Renal pelvis (tissue), 12 donors: ENCODE data around the gene FOXL1. TPM values are rescaled to one million over a fixed set of nuclear protein-coding genes. Genes with fewer than 3 reads are reported as not detected.

Source experiments
- DNase-seq: peaks from one replicate; pipeline ENCODE4 v3.0.0-alpha.2; 2013
- long read RNA-seq, 16 experiments: transcript quantifications; one replicate each; lab custom pipeline, GENCODE V29; 2026
- polyA plus RNA-seq, 3 donors: library from polyadenylated mRNA; unstranded; fragments of 120-200 nt; gene quantifications; one replicate each; pipeline ENCODE4 v1.2.1, GENCODE V29; 2013; ENCODE audit not compliant: insufficient read length in 3 of 3

FOXL1 gene
- polyA plus RNA-seq = 10 to 100 TPM; 13.5 to 19.1 (median 15.1) TPM
- long read RNA-seq, donor 1, transcript FOXL1-201 (1 exons, 3,655 nt) = major isoform, 9 of 9 reads
- long read RNA-seq, donor 1, partial matches to known transcripts = 0 of 9 reads
- long read RNA-seq, donor 1, other reads (novel, unspliced or antisense) = 0 of 9 reads
- long read RNA-seq, donor 2, transcript FOXL1-201 (1 exons, 3,655 nt) = major isoform, 16 of 16 reads
- long read RNA-seq, donor 2, partial matches to known transcripts = 0 of 16 reads
- long read RNA-seq, donor 2, other reads (novel, unspliced or antisense) = 0 of 16 reads
- long read RNA-seq, donor 3, transcript FOXL1-201 (1 exons, 3,655 nt) = major isoform, 16 of 16 reads
- long read RNA-seq, donor 3, partial matches to known transcripts = 0 of 16 reads
- long read RNA-seq, donor 3, other reads (novel, unspliced or antisense) = 0 of 16 reads
- long read RNA-seq, donor 4, transcript FOXL1-201 (1 exons, 3,655 nt) = major isoform, 13 of 13 reads
- long read RNA-seq, donor 4, partial matches to known transcripts = 0 of 13 reads
- long read RNA-seq, donor 4, other reads (novel, unspliced or antisense) = 0 of 13 reads
- long read RNA-seq, donor 5, transcript FOXL1-201 (1 exons, 3,655 nt) = major isoform, 6 of 6 reads
- long read RNA-seq, donor 5, partial matches to known transcripts = 0 of 6 reads
- long read RNA-seq, donor 5, other reads (novel, unspliced or antisense) = 0 of 6 reads
- long read RNA-seq, donor 6, transcript FOXL1-201 (1 exons, 3,655 nt) = major isoform, 8 of 8 reads
- long read RNA-seq, donor 6, partial matches to known transcripts = 0 of 8 reads
- long read RNA-seq, donor 6, other reads (novel, unspliced or antisense) = 0 of 8 reads
- long read RNA-seq, donor 7, transcript FOXL1-201 (1 exons, 3,655 nt) = major isoform, 19 of 19 reads
- long read RNA-seq, donor 7, partial matches to known transcripts = 0 of 19 reads
- long read RNA-seq, donor 7, other reads (novel, unspliced or antisense) = 0 of 19 reads
- long read RNA-seq, donor 8, transcript FOXL1-201 (1 exons, 3,655 nt) = major isoform, 8 of 8 reads
- long read RNA-seq, donor 8, partial matches to known transcripts = 0 of 8 reads
- long read RNA-seq, donor 8, other reads (novel, unspliced or antisense) = 0 of 8 reads
- long read RNA-seq, donor 9, transcript FOXL1-201 (1 exons, 3,655 nt) = major isoform, 18 of 18 reads
- long read RNA-seq, donor 9, partial matches to known transcripts = 0 of 18 reads
- long read RNA-seq, donor 9, other reads (novel, unspliced or antisense) = 0 of 18 reads
- long read RNA-seq, donor 10, transcript FOXL1-201 (1 exons, 3,655 nt) = major isoform, 9 of 10 reads
- long read RNA-seq, donor 10, partial matches to known transcripts = 0 of 10 reads
- long read RNA-seq, donor 10, other reads (novel, unspliced or antisense) = 0 of 10 reads
- long read RNA-seq, donor 11, transcript FOXL1-201 (1 exons, 3,655 nt) = major isoform, 11 of 11 reads
- long read RNA-seq, donor 11, partial matches to known transcripts = 0 of 11 reads
- long read RNA-seq, donor 11, other reads (novel, unspliced or antisense) = 0 of 11 reads
- long read RNA-seq, donor 12, transcript FOXL1-201 (1 exons, 3,655 nt) = major isoform, 19 of 19 reads
- long read RNA-seq, donor 12, partial matches to known transcripts = 0 of 19 reads
- long read RNA-seq, donor 12, other reads (novel, unspliced or antisense) = 0 of 19 reads
- long read RNA-seq, donor 13, transcript FOXL1-201 (1 exons, 3,655 nt) = major isoform, 11 of 11 reads
- long read RNA-seq, donor 13, partial matches to known transcripts = 0 of 11 reads
- long read RNA-seq, donor 13, other reads (novel, unspliced or antisense) = 0 of 11 reads
- long read RNA-seq, donor 14 = 0 reads
- long read RNA-seq, donor 15 = 0 reads
- long read RNA-seq, donor 16, transcript FOXL1-201 (1 exons, 3,655 nt) = major isoform, 29 of 30 reads
- long read RNA-seq, donor 16, partial matches to known transcripts = 0 of 30 reads
- long read RNA-seq, donor 16, other reads (novel, unspliced or antisense) = 0 of 30 reads

DNA sequence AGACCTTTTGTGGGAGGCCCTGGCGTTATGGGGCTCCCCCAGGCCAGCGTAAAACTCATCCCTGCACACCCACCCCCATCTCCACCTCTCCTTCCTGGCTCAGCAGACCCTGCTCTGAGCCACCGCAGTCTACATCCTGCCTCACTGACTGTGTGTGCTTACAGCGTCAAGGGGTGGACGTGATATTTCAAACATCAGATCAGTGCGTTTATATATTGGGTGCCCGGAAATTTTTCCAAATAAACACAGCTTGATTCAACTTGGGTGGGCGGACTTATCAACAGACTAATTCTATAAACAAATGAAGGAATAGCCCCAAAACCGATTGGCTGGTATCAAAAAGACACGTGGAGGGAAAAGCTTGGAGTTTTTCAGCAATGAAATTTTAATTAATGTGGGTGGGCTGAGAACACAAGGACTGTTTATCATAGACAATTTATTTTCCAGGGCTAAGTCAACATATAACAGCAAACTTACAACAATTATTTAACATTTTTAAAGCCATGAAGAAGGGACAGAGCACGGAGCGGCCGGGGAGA lies at the start of gene FOXL1:
Gene FOXL1, plus strand, starts transcription at position 489 of the 539 bp plus-strand sequence. CDS start 175 bp downstream, outside the sequence.
- peak; percentile 86 for DNase-seq

DNA sequence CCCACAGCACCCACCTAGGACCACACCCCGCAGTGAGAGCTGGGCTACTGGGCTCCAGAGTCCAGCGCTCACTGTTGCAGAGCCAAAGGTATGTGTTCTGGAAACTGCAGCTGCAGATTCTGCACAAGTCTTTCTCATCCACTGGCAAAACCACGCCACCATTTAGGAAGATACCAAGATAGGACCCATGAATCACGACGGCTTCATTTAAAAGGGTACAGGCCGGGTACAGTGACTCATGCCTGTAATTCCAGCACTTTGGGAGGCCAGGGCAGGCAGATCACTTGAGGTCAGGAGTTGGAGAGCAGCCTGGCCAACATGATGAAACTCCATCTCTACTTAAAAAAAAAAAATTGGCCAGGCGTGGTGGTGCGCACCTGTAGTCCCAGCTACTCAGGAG lies 49.2 kb upstream of the FOXL1 start:
- no peak for DNase-seq

DNA sequence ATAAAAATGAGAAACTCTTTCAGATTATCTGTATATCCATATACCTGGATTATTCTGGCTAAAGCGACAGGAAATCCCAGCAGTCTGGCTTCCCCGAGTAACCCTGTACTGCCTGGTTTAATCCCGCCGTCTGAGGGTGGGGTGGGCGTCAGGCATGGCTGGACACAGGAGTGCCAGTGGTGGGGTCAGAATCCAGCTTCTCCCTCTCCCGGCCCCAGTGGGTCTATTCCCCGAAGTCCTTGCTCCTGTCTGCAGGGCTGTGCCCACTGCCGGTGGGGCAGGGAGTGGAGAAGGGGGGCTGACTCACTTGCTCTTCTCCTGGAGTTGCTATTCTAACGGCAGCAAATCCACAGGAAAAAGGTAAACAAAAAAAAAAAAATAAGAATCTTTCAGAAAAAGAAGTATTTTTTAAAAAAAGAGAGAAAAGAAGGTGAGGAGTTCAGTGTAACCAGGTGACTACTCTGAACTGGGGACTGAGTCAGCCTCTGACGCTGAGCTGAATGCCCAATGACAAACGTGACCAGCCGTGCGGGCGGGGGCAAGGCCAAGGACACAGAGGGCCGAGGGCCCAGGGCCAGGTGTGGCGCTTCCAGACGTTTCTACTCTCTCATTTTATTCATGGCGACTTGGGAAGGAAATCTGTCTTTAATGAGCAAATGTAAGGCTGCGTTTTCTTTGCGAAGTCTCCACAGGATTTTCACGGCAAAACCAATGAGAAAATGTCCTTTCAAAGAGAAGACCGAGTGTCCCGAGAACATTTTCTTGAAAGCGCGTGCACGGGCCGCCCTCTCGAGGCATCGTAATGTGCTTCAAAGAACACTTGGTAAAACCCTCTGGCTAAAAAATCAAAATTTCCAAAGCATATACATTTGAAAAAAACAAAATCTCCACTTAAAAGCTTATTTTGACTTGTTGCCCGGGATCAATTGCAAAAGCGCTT lies 47.8 kb upstream of the FOXL1 start:
- DNase-seq = no peak

DNA sequence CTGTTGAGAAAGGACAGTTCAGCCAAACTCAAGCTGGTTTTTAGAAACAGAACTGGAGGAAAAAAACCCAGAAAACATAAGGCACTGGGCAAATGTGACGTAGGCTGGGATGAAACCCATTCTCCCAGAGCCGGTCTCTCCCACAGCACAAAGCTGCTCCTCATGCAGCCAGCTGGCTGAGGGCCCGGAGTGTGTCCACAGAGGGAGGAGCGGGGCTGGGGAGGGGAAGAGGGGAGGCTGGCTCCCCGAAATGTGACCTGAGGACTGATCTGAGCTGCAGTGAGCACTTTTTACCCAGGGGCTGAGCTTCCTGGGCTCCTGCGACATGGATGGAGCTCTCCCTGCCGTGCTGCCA lies 47.2 kb upstream of the FOXL1 start:
- no peak for DNase-seq

DNA sequence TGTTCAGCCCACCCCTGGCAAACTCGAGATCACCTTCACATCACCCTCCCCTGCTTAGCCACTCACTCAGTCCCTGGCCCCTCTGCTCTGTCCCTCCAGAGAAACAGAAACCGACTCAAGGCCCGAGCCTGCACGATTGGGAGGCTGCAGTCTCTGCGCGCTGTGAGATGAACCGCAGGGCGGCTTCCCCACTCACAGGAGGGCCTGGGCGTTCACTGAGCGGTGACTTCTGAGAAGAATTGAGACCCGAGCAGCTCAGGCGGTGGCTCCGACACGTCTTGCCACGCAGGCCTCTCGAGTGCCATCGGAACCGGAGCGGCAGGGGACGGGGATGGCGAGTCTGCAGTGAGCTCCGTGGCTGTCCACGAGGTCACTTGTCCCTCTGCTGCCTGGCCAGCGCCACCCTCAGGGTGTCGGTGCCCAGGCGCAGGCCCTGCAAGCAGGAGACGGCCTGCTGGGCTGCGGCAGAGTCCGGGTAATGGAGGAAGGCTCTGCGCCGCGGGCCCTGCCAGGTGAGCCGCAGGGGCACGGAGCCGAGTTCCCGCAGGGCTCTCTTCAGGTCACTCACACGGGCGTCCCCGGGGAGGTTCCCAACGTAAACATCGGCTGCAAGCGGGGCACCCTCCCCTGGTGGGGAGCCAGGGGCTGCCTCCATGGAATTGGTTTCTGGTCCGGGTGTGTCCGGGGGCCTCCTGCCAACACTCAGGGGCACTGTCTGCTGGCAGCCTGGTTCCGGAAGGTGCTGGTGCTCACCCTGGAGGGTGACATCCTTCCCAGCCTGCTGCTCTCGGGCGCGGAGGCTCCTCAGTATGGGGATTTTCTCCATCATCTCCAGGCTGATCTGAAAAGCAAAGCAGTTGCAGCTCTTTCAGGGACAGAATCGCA lies 46.5 kb upstream of the FOXL1 start:
- DNase-seq = no peak

DNA sequence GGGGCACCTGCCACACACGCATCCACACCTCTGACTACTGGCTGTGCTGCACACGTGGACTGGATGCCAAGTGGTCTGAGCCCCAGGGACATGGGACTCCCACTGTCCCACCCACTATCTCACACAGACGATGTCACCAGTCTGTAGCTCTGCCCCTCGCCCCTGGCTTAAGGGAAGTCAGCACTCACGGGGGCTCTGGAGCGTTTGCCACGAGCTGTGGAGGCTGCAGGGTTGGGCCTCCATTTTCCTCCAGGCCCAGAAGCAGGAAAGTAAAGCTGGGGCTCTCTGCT lies 45.9 kb upstream of the FOXL1 start:
- DNase-seq = no peak

DNA sequence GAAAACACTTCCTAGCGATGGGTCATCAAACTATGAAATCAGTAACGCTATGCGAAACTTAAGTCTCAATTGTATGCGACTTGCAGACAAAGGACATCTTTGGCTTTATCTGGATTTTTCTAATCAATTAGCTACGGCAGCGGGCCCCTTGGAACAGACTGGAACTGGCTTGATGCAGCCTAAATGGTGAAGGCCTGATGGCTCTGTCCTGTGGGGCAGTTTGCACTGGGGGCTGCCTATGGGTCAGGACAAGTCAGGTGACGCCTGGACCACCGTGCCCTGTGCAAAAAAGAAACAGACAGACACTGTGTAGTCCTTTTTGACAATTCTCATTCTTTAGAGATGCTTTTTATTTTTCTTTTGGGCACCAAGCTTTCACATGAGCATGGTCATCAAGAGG lies 45.3 kb upstream of the FOXL1 start:
- DNase-seq = no peak

DNA sequence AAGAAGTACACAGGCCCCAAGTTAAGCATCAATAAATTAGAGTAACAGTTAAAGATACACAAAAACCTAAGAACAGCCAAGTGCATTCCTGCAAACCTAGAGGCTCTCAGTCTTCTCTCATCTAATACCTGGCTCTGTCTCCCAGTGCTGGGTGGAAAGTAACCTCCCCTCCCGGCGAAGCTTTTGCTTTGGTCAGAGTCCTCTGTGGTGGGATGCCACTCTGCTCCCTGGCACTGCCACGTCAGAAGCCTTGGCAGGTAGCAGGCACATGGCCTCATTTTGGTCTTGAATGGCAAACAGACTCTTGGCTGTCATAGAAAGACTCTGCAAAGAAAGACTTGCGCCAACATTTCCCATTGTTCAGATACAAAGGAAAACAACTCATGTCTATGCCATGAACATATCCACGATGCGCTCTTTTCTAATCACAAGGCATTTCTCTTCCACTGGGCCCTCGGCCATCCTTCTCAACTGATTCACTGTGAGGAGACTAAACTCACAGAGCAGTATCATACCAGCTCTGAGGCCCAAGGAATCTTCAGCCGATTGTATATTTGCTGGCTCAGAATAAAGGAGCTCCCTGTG lies 44.5 kb upstream of the FOXL1 start:
- no peak for DNase-seq

DNA sequence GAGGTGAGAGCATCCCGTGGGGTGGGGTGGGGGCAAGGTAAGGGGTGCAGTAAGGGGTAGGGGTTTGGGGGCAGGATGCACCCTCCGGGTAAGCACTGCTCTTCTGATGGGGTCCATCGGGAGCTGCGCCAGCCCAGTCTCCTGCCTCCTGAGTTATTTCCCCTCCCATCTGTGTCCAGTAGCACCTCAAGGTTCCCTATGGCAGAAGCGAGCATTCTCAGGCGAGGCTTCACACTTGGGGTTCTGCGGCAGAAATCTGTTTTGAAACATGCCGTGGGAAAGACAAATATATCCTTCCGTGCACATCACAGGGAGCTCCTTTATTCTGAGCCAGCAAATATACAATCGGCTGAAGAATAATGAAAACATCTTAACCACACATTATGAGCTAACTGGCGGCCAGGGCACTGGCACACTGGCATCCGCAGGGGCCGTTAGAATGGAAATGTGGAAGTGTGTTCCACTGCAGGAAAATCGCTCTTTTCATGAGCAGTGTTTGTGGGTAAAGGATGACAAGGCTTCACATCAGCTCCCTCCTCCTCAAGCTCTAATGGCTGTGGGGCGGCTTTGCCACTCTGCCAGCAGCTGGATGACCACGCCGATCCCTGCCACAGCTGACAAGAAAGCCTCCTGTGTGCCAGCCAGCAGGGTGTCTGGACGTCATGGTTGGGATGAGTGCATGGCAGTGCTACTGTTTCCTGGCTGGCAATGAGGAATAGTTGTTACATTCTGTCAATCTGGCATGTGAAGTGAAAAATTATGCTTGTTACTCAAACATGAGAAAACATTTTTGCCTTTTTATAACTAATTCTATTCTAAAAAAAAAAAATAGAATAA lies 43.4 kb upstream of the FOXL1 start:
- no peak for DNase-seq

DNA sequence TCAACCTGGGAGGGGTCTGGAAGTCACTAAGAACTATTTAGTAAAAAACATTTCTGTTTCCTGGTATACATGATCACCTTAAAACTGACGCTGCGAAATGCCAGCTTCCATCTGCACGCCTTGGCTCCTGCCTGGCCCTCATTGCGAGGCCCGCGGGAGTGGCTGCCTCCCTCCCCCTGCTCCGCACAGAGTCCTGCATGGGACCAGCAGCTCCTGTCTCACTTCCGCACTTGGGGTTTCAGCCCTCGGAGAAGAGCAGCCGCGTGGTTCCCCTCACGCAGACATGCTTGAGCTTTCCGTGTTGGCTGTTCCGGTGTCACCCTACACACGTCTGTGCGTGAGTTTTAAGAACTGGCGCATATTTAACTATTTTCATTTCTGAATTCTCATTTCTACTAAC lies 41.7 kb upstream of the FOXL1 start:
- DNase-seq = no peak

DNA sequence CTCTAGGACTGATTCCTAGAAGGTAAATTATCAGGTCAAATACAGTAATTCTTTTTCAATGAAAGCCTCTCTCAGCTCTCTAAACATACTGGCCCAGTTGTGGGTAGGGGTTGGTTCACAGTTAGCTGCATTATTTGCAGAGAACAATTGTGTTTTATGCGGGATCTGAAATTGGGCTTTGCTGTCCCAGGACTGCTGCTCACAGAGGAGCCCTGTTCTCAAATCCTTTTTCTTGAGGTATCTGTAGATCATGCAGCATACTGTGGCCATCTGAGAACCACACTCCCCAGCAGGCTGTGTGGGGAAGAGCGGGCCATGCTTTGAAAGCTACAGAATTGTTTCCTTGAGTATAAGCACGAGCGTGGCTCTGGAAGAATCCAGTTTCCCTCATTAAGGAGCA lies 40.9 kb upstream of the FOXL1 start:
- no peak for DNase-seq

DNA sequence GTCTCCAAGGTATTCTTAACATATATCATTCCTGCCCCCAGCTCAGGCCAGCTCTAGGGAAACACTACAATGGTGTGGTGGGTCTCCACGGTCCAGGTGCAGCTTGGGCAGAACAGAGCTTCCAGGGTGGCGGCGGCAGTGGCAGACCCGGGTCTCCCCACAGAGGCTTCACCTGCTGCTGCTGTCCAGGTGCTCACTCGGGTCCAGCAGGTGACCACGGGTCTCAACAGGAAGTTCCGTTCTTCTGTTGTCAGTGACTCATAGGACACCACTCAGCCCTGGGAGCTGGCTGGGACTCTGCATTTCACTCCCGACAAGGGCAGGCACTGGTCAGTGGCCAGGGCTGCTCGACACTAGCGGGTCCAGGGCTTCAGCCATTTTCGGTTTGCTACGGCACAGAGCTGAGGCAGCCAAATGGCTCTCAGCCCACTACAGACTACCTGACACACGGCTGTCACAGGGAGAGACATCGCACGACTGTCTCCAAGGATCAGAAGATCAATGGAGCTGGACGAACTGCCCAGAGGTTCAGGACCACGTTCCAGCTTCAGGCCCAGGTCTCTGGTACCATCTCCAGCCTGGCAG lies 40.1 kb upstream of the FOXL1 start:
- DNase-seq = no peak

DNA sequence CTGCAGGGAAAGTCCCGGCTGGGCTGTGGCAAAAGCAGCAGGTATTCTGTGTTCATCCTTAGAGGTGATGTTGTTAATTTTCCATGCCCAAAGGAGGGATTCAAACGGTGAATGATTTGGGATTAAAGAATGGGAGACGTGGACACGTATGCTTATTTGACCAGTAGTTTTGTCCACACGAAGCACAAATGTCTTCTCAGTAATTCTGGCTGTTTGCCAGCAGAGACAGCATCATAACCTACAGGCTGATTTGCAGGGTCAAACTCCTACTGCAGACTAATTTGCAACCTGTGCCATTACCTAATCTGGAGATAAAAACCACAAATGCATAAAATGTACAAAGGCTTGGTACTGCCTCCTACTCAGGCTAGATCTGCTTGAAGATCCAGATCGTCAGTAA lies 37.5 kb upstream of the FOXL1 start:
- no peak for DNase-seq

DNA sequence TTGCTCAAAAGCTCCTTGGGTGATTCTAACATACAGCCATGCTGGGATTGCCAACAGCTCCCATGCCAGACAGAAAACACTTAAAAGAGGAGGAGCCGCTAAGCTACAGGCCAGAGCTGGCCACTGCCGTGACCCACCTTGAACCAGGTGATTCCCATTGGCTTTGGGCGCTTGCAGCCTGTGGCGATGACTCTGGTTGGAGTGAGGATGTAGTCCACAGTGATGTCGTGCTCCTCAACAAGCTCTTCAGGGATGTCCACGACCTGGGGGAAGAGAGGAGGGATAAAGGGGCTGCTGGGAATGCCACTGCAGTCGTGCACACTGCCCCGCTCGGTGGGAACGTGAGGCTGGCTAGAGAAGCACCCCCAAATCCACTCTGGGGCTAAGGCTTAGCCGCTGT lies 36.8 kb upstream of the FOXL1 start:
- DNase-seq = no peak

DNA sequence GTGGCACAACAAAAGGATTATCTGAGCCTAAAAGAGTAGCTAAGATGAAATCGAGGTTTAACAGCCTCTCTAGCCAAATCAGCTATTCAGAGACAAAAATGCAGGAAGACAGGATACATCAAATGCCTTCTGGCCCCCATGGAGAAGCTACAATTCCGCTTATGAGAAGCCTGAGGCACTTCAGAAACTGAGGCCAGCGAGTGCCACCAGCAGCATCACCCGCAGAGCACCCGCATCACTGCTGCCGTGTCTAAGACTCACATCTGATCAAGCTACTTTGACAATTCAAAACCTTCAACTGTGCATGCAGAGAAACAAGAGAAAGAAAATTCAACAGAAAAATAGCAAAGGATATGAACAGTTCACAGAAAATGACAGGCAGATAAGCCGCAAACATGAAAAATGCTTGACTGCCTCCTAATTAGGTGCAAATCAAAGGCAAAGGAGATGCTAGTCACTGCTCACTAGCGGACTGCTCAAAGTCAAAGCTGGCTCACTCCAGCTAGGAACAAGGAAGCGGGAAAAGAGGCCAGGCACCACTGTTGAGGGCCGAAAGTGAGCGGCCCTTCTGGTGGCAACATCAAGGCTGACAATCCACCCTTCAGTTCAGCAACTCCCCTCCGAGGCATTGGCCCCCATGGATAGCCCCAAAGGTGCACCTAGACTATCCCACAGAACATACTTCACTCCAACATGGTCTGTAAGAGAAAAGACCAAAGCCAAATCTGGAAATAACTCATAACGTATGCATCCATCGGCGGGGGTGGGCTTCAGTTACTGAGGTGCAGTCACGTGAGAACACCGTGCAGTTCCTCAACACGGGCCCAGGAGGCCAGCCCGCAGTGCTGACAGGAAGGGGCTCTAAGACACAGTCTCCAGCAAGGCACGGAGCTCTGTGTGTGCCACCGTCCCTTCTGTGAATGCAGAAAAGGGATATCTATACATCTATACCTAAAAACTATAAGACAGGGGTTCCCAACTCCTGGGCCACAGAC lies 35.3 kb upstream of the FOXL1 start:
- DNase-seq = no peak
